Choroid plexus epithelial cell (primary cell): ENCODE results near the gene HRNR.
"Not testable (repeated sequence)": the region's sequence is repeated elsewhere in the genome, so short reads cannot be mapped to it uniquely, and the experiment has no call there.

ENCODE experiments used
- DNase-seq: peaks from one replicate; pipeline ENCODE4 v3.0.0-alpha.2; 2010; ENCODE audit warnings: low read depth
- H3K4me3 ChIP-seq: 2 replicates; pipeline ENCODE4 v1.5.1; 2011; ENCODE audit warnings: low read depth, mild to moderate bottlenecking, control low read depth, low read length, moderate library complexity
- TF ChIP-seq, protein P1 (sequence below): conservative IDR thresholded peaks from 2 replicates; pipeline ENCODE4 v1.5.1; 2011; ENCODE audit warnings: low read depth, mild to moderate bottlenecking, control low read depth, inconsistent platforms, low read length, moderate library complexity

Gene HRNR

DNA sequence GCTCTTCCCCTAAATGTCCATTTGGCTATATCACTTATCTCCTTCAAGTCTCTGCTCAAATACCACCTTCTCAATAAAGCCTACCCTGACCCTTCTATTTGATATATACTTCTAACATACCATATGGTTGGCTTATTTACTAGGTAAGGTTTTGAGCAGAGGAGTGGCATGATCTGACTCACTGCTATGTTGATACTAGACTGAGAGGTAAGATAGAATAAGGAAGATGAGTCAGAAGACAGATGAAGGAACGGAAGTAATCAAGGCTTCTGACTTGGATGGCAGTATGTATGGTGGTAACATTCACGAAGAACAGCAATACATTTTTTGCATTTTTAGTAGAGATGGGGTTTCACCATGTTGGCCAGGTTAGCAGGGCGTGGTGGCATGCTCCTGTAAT is 4.8 kb upstream of the HRNR start:
- no peak for DNase-seq
- H3K4me3 ChIP-seq: no peak overlapping the region
- TF ChIP-seq, protein P1, sequence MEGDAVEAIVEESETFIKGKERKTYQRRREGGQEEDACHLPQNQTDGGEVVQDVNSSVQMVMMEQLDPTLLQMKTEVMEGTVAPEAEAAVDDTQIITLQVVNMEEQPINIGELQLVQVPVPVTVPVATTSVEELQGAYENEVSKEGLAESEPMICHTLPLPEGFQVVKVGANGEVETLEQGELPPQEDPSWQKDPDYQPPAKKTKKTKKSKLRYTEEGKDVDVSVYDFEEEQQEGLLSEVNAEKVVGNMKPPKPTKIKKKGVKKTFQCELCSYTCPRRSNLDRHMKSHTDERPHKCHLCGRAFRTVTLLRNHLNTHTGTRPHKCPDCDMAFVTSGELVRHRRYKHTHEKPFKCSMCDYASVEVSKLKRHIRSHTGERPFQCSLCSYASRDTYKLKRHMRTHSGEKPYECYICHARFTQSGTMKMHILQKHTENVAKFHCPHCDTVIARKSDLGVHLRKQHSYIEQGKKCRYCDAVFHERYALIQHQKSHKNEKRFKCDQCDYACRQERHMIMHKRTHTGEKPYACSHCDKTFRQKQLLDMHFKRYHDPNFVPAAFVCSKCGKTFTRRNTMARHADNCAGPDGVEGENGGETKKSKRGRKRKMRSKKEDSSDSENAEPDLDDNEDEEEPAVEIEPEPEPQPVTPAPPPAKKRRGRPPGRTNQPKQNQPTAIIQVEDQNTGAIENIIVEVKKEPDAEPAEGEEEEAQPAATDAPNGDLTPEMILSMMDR: no peak

DNA sequence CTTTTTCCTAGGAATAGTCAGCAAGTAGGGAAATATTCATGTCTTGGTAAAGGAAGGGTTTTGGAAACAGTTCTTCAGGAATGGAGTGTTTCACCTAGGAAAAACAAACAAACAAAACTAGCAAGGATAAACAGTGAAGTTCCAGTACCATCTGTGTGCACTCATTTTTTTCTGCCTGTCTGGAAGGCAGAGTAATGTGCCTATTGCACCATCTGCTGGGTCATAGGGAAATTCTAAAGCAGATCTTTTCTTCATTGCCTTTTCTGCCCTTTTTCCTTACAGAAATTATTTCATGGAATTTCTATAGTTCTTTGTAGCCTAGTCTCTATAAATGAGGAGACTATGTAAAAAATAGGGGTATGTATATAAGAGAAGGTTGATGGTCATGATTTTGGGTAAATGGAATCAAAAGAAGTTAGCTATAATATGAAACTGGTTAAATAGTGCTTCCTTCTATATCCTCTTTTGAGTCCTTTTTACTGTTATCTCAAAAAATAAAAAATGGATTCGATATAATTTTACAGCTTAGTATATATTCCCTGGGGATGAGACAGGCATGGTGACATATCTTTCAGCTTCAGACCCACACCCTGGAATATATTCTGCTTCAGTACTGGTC is 3.4 kb upstream of the HRNR start:
- no peak overlapping the region for H3K4me3 ChIP-seq
- peak; percentile 47 for DNase-seq
- TF ChIP-seq, protein P1: peak; percentile 35

DNA sequence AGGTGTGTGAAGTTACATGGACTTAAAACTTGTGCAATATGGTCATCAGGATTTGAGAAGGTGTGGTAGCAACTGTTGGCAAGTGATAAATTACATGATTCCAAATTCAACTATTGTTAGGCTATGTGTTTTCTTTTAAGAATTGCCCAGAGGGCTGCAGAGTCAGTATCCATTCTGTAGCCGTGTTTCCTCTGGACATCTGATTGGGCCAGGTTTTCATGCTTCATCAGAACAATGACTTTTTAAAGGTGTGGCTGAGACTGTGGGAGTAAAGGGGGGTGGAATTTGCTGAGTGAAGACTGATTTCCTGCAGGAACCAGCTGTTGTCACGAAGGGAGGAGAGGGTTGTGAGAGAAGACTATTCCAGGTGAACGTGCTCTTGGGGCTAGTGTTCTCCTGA is 1.7 kb upstream of the HRNR start:
- no peak for DNase-seq
- TF ChIP-seq, protein P1: no peak
- H3K4me3 ChIP-seq: no peak overlapping the region

DNA sequence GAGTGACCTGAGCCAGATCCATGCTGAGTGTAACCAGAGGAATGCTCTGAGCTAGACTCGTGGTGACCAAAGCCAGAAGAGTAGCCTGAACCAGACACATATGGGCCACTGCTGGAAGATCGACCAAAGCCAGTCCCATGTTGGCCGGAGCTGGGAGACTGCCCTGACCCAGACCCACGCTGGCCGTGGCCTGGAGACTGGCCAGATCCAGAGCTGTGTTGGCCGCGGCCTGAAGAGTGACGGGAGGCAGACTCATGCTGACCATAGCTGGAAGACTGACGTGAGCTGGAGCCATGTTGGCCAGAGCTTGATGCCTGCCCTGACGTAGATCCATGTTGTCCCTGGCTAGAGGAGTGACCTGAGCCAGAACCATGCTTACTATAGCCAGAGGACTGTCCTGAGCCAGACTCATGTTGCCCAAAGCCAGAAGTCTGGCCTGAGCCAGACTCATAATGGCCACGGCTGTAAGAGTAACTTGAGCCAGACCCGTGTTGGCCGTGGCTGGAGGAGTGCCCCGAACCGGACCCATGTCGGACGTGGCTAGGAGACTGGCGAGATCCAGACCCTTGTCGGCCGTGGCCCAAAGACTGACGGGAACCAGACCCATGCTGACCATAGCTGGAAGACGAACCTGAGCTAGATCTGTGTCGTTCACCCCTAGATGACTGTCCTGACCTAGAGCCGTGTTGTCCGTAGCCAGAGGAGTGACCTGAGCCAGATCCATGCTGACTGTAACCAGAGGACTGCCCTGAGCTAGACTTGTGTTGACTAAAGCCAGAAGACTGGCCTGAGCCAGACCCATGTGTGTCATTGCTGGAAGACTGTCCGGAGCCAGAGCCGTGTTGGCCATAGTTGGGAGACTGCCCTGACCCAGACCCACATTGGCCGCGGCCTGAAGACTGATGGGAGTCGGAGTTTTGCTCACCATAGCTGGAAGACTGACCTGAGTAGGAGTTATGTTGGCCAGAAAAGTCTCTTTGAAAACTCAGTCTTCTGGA is 3.5 kb downstream of the HRNR start:
- H3K4me3 ChIP-seq: no peak overlapping the region
- DNase-seq: no peak
- TF ChIP-seq, protein P1: no peak

DNA sequence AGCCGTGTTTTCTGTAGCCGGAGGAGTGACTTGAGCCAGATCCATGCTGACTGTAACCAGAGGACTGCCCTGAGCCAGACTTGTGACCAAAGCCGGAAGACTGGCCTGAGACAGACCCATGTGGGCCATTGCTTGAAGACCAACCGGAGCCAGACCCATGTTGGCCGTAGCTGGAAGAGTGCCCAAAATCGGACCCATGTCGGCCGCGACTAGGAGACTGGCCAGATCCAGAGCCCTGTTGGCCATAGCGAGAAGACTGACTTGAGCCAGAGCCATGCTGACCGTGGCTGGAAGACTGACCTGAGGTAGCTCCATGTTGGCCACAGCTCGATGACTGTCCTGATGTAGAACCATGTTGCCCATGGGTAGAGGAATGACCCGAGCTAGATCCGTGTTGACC is 4.6 kb downstream of the HRNR start:
- DNase-seq: not testable (repeated sequence)

DNA sequence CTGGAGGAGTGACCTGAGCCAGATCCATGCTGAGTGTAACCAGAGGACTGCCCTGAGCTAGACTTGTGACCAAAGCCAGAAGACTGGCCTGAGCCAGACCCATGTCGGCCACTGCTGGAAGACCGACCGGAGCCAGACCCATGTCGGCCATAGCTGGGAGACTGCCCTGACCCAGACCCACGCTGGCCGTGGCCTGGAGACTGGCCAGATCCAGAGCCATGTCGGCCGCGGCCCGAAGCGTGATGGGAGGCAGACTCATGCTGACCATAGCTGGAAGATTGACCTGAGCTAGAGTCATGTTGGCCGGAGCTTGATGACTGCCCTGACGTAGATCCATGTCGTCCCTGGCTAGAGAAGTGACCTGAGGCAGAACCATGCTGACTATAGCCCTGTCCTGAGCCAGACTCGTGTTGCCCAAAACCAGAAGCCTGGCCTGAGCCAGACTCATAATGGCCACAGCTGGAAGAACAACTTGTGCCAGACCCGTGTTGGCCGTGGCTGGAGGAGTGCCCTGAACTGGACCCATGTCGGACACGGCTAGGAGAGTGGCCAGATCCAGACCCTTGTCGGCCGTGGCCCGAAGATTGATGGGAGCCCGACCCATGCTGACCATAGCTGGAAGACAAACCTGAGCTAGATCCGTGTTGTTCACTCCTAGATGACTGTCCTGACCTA is 5.1 kb downstream of the HRNR start:
- no peak for DNase-seq
- H3K4me3 ChIP-seq: no peak overlapping the region
- TF ChIP-seq, protein P1: no peak

More for the DNA sequence above, 4.6 kb downstream of the HRNR start:
- H3K4me3 ChIP-seq: not testable (repeated sequence)

DNA sequence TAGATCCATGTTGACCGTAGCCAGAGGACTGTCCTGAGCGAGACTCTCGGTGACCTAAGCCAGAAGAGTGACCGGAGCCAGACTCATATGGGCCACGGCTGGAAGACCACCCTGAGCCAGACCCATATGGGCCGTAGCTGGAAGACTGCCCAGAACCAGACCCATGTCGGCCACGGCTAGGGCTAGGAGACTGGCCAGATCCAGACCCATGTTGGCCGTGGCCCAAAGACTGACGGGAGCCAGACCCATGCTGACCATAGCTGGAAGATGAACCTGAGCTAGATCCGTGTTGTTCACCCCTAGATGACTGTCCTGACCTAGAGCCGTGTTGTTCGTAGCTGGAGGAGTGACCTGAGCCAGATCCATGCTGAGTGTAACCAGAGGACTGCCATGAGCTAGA is 8.4 kb downstream of the HRNR start:
- DNase-seq, H3K4me3 ChIP-seq: not testable (repeated sequence)

DNA sequence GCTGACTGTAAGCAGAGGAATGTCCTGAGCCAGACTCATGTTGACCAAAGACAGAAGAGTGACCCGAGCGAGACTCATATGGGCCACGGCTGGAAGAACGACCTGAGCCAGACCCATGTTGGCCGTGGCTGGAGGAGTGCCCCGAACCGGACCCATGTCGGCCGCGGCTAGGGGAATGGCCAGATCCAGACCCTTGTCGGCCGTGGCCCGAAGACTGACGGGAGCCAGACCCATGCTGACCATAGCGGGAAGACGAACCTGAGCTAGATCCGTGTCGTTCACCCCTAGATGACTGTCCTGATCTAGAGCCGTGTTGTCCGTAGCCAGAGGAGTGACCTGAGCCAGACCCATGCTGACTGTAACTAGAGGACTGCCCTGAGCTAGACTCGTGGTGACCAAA is 9.1 kb downstream of the HRNR start:
- DNase-seq, H3K4me3 ChIP-seq: not testable (repeated sequence)
